Nephron (organoid): ENCODE measurements around the gene SST.

Source experiments
- H3K27ac Mint-ChIP-seq, 3 experiments: 2 replicates each; pipeline ENCODE4 v1.8.0; 2020; ENCODE audit warnings: mixed read lengths in 3 of 3, mild to moderate bottlenecking in 2 of 3, moderate library complexity in 1 of 3
- H3K27me3 Mint-ChIP-seq: 2 replicates; pipeline ENCODE4 v1.8.0; 2021; ENCODE audit warnings: low read depth, mild to moderate bottlenecking, moderate library complexity, mixed read lengths
- H3K36me3 Mint-ChIP-seq: 2 replicates; pipeline ENCODE4 v1.8.0; 2020; ENCODE audit warnings: low read depth, mixed read lengths
- H3K4me1 Mint-ChIP-seq: 2 replicates; pipeline ENCODE4 v1.8.0; 2020; ENCODE audit warnings: mixed read lengths
- H3K4me3 Mint-ChIP-seq, 3 experiments: 2 replicates each; pipeline ENCODE4 v1.8.0; 2020; ENCODE audit warnings: mild to moderate bottlenecking in 3 of 3, mixed read lengths in 3 of 3, moderate library complexity in 2 of 3
- H3K9me3 Mint-ChIP-seq: 2 replicates; pipeline ENCODE4 v1.8.0; 2020; ENCODE audit warnings: mixed read lengths
- TF ChIP-seq, protein P1 (sequence below), 3 experiments: fragments of 200-600 bp; sonication (generic); IDR thresholded peaks; one replicate each; pipeline ENCODE4 v1.5.0; 2021; ENCODE audit warnings: antibody characterized with exemption in 3 of 3; ENCODE audit not compliant: unreplicated experiment in 3 of 3

The SST gene

DNA sequence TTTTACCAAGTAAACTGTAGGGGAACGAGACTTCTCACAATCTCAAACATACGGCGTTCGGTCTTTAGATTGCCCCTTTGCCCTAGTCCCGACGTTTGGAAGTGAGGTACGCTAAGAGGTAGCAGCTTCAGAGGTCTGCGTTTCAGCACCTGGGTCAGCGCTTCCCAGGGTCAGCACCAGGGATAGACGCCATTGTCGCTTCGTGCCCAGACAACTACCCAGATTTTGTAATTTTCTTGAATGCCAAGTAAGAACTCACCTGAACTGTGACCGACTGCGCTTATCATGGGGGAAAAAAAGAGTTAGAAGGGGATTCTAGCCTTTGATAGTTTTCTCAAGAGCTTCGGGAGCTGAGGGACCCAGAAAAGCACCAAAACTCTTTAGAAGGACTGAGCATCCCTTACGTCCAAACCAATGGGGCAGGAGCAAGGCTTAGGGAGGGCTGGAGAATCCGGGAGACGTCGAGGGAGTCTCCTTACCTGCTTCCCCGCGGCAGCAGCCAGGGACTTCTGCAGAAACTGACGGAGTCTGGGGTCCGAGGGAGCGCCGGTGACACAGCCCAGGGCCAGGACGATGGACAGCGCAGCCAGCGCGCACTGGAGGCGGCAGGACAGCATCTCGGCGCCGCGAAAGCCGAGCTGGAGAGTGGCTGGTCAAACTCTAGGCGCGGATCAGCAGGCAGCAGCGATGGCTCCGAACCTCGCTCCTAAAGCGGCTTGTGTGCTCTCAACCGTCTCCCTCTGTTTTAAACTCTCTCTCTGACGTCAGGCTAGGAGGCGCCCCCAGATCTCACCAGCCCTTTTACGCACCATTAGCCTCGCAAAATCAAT, at the start of gene SST:
Gene SST (minus strand): TSS at position 720 of the 830 bp plus-strand sequence. CDS start 103 bp downstream, at position 617.
- peaks cover 6% of the 10 kb centered on the region for H3K4me1 Mint-ChIP-seq
- H3K27me3 Mint-ChIP-seq = peaks cover 64% of the 10 kb centered on the region
- H3K4me3 Mint-ChIP-seq = peak within 1 kb of the TSS; percentile 11 to 21 (median 16)
- H3K9me3 Mint-ChIP-seq = no peaks in the 10 kb centered on the region
- TF ChIP-seq, protein P1, sequence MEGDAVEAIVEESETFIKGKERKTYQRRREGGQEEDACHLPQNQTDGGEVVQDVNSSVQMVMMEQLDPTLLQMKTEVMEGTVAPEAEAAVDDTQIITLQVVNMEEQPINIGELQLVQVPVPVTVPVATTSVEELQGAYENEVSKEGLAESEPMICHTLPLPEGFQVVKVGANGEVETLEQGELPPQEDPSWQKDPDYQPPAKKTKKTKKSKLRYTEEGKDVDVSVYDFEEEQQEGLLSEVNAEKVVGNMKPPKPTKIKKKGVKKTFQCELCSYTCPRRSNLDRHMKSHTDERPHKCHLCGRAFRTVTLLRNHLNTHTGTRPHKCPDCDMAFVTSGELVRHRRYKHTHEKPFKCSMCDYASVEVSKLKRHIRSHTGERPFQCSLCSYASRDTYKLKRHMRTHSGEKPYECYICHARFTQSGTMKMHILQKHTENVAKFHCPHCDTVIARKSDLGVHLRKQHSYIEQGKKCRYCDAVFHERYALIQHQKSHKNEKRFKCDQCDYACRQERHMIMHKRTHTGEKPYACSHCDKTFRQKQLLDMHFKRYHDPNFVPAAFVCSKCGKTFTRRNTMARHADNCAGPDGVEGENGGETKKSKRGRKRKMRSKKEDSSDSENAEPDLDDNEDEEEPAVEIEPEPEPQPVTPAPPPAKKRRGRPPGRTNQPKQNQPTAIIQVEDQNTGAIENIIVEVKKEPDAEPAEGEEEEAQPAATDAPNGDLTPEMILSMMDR (IDR thresholded peaks at IDR 0.05; ENCODE audit: unreplicated experiment in 3 of 3) = no peak
- no peaks in the 10 kb centered on the region for H3K36me3 Mint-ChIP-seq
- H3K27ac Mint-ChIP-seq = no peak within 1 kb of the TSS

DNA sequence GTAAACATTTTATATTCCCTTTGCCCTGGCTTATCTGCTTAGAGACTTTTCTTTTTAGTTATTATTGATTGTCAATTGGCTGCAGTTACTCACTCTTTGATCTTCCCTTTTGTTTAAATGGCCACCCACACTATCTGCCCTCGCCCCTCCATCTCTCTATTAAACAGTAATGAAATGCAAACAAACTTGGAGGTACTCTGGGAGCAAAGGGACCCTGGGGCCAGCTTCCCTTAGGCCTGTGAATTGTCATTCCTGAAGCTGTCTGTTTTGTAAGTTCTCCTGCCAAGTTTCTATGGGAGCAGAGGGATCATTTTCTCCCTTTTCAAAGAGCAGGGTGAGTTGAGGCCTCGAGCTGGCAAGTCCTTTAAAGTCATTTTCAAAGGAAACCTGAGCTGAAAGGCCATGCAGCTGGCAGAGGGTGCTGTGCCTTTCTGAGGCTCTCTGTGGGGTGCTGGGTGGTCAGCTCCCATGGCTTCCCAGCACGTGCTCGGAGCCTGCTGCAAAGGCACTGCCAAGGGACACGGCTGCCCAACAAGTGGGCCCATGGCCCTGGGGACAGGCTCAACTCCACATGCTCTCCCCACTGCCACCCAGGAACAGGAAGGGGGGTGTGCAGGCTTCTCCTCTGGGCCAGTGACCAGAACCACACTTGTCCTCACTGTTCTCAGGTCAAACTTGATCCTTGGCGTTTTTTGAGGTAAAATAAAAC, 49.6 kb upstream of the SST start:
- Mint-ChIP-seq H3K4me1 (peaks cover 19% of the 10 kb centered on the region), H3K9me3 (no peaks in the 10 kb centered on the region), H3K4me3 (no peak overlapping the region), H3K36me3 (peaks cover 34% of the 10 kb centered on the region), H3K27ac (no peak overlapping the region), H3K27me3 (no peaks in the 10 kb centered on the region)
- TF ChIP-seq, protein P1 (IDR thresholded peaks at IDR 0.05; ENCODE audit: unreplicated experiment in 3 of 3) = no peak

DNA sequence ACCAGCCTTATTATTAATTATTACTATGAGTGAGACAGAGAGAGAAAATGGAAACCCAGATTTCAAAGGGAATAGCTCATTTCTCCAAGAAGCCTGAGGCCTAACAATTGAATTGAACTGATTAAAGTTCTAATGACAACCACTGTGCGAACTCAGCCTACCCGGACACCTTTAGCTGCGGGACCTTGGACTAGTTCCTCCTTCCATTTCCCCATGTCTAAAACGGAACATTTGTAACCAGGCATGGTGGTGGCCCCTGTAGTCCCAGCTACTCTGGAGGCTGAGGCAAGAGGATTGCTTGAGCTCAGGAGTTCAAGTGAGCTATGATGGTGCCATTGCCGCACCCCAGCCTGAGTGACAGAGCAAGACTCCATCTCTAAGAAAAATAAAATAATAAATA, 48.6 kb upstream of the SST start:
- Mint-ChIP-seq H3K4me1 (peaks cover 19% of the 10 kb centered on the region), H3K36me3 (peaks cover 25% of the 10 kb centered on the region), H3K27me3 (peaks cover 4% of the 10 kb centered on the region), H3K4me3 (no peak overlapping the region), H3K9me3 (no peaks in the 10 kb centered on the region), H3K27ac (no peak overlapping the region)
- TF ChIP-seq, protein P1 (IDR thresholded peaks at IDR 0.05; ENCODE audit: unreplicated experiment in 3 of 3) = no peak

DNA sequence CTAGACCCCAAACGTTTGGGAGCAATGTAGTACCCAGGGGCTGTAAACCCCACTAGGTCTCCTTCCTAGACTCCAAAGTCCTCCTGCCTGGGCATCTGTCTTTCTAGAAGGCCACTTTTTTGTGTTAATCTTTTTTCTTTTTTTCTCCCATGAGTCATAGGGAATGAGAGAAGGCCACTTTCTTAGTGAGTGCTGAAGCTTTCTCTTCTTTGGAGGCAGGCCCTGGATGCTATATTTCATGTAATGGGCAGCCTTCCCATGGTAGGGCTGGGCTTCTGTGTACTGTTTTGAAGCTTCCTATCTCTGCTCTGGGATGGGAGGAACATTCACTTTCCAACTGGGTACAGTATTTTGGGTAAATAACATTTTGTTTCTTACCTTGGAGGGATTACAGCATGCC, 47.4 kb upstream of the SST start:
- Mint-ChIP-seq H3K4me3 (no peak overlapping the region), H3K27me3 (peaks cover 4% of the 10 kb centered on the region), H3K9me3 (no peaks in the 10 kb centered on the region), H3K36me3 (peaks cover 13% of the 10 kb centered on the region), H3K4me1 (peaks cover 19% of the 10 kb centered on the region), H3K27ac (no peak overlapping the region)
- TF ChIP-seq, protein P1 (IDR thresholded peaks at IDR 0.05; ENCODE audit: unreplicated experiment in 3 of 3) = no peak

DNA sequence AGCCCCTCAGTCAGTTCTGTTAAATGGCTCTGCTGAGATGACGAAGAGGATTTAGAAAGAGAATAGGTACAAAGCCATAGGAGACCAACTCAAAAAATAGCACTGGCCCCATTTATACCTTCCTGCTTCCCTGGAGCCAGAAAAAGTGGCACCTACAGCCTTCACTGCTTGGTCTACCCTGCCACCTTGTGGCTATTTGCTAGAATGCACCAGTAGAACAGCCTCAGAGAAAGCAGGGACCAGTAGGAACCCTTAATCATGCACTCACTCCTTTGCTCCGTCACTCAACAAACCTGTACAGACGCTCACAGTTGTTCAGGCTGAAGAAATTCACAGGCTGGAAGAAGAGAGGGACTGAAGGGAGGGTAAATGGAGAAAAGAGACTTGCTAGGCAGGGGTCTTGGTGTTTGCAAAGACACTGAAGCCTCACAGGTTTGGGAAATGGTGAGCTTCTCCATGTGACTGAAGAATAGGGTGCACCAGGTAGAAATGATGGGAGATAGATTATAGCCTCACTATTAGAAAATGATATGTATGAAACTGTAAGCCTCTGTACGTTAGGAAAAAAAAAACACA, 44.3 kb upstream of the SST start:
- Mint-ChIP-seq H3K27ac (no peak overlapping the region), H3K9me3 (no peaks in the 10 kb centered on the region)

More for the DNA sequence above, 44.3 kb upstream of the SST start:
- Mint-ChIP-seq H3K4me1 (peaks cover 11% of the 10 kb centered on the region), H3K27me3 (peaks cover 4% of the 10 kb centered on the region), H3K36me3 (no peaks in the 10 kb centered on the region), H3K4me3 (no peak overlapping the region)
- TF ChIP-seq, protein P1 (IDR thresholded peaks at IDR 0.05; ENCODE audit: unreplicated experiment in 3 of 3) = peak; percentile 89 to 93 (median 92)
